Measurements from ENCODE around the gene THBS2.

Gene THBS2

GRCh38 chr6:169247991-169248390, 5.7 kb downstream of the THBS2 start:
- DNase-seq, result no peak

DNA sequence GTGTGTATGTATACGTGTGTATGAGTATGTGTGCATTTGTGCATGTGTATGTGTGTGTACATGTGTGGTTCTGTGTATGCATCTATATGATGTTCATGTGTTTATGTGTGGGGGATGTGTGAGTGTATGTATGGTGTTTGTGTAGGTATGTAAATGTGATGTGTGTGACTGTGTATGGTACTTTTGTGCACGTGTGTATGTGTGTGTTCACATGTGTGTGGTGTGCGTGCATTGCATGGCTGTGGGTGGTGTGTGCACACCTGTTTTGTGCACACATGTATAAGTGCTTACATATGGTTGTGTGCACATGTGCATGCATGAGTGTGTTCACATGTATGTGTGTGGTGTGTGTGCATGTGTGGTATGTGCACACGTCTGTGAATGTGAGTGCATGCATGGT, 6.2 kb downstream of the THBS2 start:
- DNase-seq, result no peak

DNA sequence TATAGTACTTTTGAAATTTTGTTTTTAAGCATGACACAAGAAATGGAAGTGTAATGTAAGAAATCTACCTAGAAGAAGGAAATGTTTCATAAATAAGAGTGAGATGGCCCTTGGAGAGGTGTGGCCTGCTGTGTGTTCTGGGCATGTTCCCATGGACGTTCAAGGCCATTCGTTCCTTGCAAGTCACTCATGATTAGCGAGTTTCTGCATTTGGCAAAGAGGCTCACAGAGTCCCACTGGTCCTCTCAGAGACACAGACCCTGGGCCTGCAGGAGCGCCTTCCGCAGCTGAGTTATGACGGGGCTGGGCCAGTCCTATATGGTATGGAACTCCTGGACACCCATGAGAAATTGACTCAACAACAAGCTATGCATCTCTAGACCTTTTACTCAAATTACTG, 7.2 kb downstream of the THBS2 start:
- DNase-seq, result no peak

DNA sequence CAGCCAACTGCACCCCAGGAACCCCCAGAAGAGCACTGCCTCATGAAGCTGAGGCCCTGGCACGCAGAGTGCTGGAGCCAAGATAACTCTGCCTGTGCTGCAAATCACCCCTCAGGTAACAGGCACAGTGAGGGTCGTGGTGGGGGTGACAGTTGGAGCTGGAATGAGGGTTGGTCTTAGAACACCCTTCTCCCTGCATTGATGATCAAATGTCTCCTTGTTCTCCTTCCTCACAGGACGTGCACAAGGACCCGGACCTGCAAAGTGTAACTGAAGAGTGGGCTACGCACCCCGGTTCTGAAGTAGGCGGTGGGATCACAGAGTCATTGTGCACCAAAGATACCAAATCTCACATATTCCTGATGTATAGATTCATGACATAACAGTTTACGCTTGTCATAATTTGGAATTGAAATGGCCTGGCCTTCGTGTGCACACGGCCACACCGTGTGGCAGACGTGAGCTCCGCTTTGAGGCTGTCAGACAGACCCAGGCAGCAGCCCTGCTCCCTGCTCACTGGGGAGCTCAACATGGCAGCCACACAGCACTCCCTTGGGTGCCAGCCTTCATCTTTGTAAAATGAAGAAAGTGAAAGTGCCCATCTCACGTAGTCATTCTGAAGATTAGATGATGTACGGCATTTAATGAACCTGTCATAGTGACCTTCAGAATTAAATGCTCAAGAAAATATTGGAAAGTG, 8.8 kb downstream of the THBS2 start:
- DNase-seq, result no peak

- DNase-seq, result no peak
Observed at GRCh38 chr6:169243661-169244060, 10.0 kb downstream of the THBS2 start.

- DNase-seq, result no peak
Observed at GRCh38 chr6:169243186-169243585, 10.5 kb downstream of the THBS2 start.

GRCh38 chr6:169241688-169242350, 11.8 kb downstream of the THBS2 start:
- DNase-seq, result no peak

- no peak for DNase-seq
Observed at GRCh38 chr6:169240591-169241390, 12.9 kb downstream of the THBS2 start.

GRCh38 chr6:169240125-169240524, 13.5 kb downstream of the THBS2 start:
- DNase-seq, result no peak

- DNase-seq, result no peak
Observed at GRCh38 chr6:169239181-169239580, 14.5 kb downstream of the THBS2 start.

- DNase-seq, result no peak
Observed at GRCh38 chr6:169238766-169239165, 14.9 kb downstream of the THBS2 start.

DNA sequence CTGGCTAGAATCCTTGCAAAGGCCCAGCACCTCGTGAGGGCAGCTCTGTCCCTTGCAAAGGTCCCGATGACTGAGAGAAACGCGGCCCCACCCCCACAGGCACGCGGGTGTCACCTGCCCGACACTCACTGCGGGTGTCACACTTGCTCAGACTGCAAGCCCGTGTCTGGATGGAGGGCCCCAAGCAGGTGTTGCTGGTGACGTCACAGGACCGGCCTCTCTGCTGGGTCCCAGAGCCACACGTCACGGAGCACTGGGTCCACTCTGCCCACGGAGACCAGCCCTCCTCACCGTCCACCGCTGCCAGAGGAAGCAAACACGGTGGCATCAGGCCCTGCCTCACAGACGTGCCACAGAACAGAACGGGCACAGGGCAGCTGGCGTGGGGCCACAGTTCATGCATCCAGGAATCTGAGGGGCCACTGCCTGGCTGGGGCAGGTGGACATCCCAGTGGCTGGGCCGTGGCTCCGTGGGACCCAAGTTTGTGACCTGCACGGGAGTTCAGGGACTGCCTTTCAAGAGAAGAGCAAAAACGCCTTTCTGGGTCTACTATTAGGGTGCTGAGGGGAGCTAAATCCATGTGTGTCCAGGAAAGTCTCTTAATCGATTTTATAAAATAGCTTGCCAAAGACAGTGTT, 16.0 kb downstream of the THBS2 start:
- DNase-seq, result no peak

DNA sequence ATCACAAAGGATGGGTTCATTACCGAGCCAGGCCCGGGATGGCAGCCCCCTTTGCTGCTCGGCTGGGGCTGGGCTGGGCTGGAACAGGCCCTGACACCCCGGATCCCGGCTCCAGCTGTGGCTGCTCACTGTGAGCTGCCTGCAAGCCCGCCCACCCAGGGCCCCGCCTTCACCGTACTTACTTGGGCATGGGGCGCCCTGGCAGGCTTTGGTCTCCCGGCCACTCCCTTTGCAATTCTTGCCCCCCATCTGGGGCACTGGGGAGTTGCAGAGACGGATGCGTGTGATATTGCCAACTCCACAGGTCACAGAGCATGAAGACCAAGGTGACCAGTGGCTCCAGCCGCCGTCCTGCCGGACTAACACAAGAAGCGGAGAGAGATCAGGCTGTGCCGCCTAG, 16.7 kb downstream of the THBS2 start:
- no peak for DNase-seq

GRCh38 chr6:169236545-169236944, 17.1 kb downstream of the THBS2 start:
- DNase-seq, result no peak

DNA sequence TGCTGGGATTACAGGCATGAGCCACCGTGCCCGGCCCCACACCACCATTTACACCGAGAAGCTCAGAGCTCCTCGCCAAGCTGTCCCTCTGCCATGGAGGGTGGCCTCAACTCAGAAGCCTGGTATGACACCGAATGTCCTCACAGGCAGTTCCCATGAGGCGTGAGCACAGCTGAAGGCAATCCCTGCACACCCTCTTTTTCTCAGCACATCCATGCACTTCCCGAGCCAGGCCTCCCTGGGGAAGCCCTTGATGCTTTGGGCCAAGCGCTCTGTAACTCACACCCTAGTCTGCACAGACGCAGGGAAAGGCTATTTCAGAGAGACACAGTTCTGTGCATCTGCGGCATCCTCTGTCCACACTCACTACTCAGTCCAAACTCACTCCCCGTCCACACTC, 18.4 kb downstream of the THBS2 start:
- no peak for DNase-seq

DNA sequence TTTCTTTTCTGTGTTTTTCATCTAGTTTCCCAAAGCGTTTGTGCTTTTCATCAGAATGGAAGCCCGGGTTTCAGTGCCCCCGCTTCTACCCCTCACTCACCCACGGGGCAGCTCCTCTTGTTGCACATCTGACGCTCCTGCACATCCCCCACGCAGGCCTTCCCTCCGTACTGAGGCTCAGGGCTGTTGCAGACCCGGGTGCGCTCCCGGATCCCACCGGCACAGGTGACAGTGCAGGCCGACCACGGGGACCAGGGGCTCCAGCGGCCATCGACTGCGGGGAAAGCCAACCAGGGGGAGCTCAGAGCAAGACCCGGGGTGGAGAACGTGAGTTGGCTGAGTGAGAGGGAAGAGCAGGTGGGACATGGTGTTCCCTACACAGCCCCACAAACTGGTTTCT, 19.0 kb downstream of the THBS2 start:
- DNase-seq, result no peak

- no peak for DNase-seq
Observed at GRCh38 chr6:169233832-169234231, 19.8 kb downstream of the THBS2 start.

DNA sequence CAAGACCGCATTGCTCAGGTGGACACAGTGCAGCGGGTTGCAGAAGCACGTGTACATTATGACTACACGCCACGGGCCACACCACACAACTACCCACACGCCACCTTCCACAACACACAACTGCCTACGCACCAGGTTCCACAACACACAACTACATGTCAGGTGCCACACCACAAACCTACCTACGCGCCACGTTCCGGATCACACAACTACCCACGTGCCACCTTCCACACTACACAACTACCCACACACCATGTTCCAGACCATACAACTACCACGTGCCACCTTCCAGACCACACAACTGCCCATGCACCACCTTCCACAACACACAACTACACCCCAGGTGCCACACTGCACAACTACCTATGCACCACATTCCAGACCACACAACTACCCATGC, 20.5 kb downstream of the THBS2 start:
- DNase-seq, result no peak

- no peak for DNase-seq
Observed at GRCh38 chr6:169232507-169232931, 21.1 kb downstream of the THBS2 start.

GRCh38 chr6:169231790-169232506, 21.7 kb downstream of the THBS2 start:
- DNase-seq, result no peak

GRCh38 chr6:169230946-169231789, 22.5 kb downstream of the THBS2 start:
- DNase-seq, result no peak

- no peak for DNase-seq
Observed at GRCh38 chr6:169230322-169230665, 23.4 kb downstream of the THBS2 start.

Measured in stimulated activated CD4-positive, alpha-beta T cell treated with anti-CD3 and anti-CD28 coated beads, Interleukin-12 subunit alpha, Interleukin-12 subunit beta, amount 100 ng/mL, for 4 hours (primary cell).